Measurements from ENCODE around the gene EFCAB11.

The EFCAB11 gene

DNA sequence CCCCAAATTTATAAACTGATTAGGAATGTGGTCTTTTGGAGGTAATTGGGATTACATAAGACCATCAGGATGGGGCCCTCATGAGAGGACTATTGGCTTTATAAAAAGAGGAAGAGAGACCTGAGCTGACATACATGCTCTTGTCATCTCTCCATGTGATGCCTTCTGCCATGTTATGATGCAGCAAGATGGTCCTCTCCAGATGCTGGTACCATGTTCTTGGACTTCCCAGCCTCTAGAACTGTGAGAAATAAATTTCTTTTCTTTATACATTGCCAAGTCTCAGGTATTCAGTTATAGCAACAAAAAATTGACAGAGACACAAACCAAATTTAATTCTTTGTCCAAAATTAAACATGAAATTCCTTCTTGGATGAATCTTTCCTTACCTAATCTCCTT is 92.9 kb downstream of the EFCAB11 start:
- no peak overlapping the region for H3K4me3 ChIP-seq (ENCODE audit: low read length)
- no peak for DNase-seq (ENCODE audit: low read depth)
- TF ChIP-seq, protein P1, sequence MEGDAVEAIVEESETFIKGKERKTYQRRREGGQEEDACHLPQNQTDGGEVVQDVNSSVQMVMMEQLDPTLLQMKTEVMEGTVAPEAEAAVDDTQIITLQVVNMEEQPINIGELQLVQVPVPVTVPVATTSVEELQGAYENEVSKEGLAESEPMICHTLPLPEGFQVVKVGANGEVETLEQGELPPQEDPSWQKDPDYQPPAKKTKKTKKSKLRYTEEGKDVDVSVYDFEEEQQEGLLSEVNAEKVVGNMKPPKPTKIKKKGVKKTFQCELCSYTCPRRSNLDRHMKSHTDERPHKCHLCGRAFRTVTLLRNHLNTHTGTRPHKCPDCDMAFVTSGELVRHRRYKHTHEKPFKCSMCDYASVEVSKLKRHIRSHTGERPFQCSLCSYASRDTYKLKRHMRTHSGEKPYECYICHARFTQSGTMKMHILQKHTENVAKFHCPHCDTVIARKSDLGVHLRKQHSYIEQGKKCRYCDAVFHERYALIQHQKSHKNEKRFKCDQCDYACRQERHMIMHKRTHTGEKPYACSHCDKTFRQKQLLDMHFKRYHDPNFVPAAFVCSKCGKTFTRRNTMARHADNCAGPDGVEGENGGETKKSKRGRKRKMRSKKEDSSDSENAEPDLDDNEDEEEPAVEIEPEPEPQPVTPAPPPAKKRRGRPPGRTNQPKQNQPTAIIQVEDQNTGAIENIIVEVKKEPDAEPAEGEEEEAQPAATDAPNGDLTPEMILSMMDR (IDR thresholded peaks at IDR 0.05; ENCODE audit: insufficient read depth, low read depth, low read length, missing control alignments), result no peak

DNA sequence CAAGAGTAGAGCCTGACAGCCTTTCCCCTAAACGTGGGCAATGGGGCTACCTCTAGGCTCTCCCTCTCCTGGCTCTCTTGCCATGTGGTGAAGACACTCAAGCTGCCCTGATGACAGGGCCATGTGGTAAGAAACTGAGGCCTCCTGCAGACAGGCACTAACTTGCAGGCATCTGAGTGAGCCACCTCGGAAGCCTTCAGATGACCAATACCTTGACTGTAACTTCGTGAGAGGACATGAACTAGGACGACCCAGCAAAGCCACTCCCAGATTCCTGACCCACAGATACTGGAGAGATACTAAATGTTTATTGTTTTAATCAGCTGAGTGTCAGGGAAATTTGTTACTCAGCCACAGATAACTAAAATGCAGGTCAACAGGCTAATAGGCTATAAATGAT is 96.4 kb downstream of the EFCAB11 start:
- DNase-seq (ENCODE audit: low read depth), result peak; percentile 93
- TF ChIP-seq, protein P1 (IDR thresholded peaks at IDR 0.05; ENCODE audit: insufficient read depth, low read depth, low read length, missing control alignments), result no peak
- no peak overlapping the region for H3K4me3 ChIP-seq (ENCODE audit: low read length)

DNA sequence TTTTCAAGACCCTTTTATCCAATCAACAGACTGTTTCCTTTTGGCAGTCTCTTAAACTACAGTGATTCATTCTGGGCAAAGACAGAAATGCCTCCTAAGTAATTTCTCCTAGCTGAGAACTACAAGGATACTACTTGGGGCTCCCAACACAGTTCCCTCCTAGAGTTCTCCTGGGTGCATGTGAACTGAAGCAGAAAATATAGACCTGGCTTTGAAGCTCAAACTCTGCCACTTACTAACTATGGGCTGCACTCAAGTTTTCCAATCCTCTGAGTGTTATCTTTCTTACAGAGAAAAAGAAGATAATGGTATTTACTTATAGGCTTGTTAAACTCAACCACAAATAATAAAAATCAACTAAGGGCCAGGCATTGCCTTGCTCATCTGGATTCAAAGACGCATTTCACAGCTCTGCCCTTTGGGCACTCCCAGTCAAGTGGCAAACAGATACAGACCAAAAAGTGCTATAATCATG is 97.6 kb downstream of the EFCAB11 start:
- TF ChIP-seq, protein P1 (IDR thresholded peaks at IDR 0.05; ENCODE audit: insufficient read depth, low read depth, low read length, missing control alignments), result no peak
- peak; percentile 34 for DNase-seq (ENCODE audit: low read depth)
- no peak overlapping the region for H3K4me3 ChIP-seq (ENCODE audit: low read length)

DNA sequence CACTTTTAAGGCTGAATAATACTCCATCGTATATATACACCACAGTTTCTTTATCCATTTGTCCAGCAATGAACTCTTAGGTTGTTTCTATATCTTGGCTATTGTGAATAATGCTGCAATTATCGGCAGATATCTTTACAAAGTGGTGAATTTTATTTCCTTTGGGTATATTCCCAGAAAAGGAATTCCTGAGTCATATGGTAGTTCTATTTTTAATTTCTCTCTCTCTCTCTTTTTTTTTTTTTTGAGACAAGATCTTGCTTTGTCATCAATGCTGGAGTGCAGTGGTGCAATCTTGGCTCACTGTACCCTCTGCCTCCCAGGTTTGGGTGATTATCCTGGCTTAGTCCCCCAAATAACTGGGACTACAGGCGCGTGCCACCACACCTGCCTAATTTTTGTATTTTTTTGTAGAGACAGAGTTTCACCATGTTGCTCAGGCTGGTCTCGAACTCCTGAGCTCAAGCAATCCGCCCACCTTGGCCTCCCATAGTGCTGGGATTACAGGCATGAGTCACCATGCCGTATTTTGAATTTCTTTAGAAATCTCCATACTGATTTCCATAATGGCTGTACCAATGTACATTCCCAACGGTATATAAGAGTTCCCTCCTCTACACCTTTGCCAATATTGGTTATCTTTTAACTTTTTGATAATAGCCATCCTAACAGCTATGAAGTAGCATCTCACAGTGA is 98.4 kb downstream of the EFCAB11 start:
- H3K4me3 ChIP-seq (ENCODE audit: low read length), result no peak overlapping the region
- TF ChIP-seq, protein P1 (IDR thresholded peaks at IDR 0.05; ENCODE audit: insufficient read depth, low read depth, low read length, missing control alignments), result no peak
- peak; percentile 56 for DNase-seq (ENCODE audit: low read depth)

DNA sequence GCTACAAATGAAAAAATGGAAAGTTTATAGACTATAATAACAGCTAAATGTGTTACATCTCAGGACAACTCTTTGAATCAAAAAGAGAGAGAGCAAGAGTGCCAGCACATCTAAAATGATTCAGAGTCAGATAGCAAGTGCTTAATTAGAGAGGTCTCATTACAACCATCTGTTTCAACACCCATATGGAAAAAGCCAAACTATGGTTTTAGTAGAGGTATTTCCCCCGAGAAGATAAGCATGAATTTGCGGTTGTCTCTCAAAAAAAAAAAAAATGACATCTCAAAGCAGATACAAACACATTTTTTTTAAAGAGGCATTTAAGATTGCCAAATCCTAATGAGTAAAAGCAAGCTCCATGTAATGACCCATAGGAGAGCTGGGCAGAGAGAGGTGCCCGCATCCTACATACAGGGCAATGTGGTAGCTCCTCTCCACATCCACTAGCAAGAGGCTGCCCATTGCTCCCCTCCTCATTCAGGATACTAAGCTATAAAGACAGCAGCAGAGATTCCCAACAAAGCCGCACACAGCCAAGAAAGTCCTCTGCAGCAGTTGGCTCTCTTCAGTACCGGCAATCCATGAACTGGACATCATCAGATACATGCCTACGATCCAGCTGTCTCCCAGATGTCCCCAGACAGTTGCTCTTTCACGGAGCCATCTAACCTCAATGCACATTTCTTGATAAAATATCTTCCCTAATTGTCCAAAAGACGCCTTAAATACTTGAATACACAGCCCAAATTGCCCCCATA is 100.4 kb downstream of the EFCAB11 start:
- H3K4me3 ChIP-seq (ENCODE audit: low read length), result no peak overlapping the region
- TF ChIP-seq, protein P1 (IDR thresholded peaks at IDR 0.05; ENCODE audit: insufficient read depth, low read depth, low read length, missing control alignments), result no peak
- no peak for DNase-seq (ENCODE audit: low read depth)

DNA sequence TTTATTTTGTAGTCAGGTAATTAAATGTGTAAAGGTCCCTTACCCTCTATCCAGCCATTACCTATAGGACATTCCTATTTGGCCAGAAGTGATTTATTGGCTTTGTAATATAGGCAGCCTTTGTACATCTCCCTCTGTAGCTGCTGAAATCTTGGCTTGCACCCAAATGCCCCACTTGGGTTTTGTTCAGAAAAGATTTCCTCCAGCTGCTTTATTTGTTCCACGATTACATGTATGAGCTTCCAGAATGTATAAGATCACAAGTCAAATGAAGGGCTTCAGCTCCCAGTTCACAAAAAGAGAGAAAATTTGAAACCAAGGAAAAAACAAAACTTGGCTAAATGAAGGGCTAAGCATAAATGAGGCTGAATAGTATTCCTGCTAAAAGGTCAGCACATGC is 103.4 kb downstream of the EFCAB11 start:
- no peak for DNase-seq (ENCODE audit: low read depth)
- no peak overlapping the region for H3K4me3 ChIP-seq (ENCODE audit: low read length)
- TF ChIP-seq, protein P1 (IDR thresholded peaks at IDR 0.05; ENCODE audit: insufficient read depth, low read depth, low read length, missing control alignments), result no peak

All from epithelial cell of esophagus (primary cell).